NB4 (cell line): Measurements from ENCODE around the gene RBM47.

ENCODE experiments used
- DNase-seq: peaks from one replicate; pipeline ENCODE4 v3.0.0; 2010; ENCODE audit warnings: low read depth
- H3K4me3 ChIP-seq: one replicate; pipeline ENCODE4 v1.5.1; 2011; ENCODE audit warnings: mild to moderate bottlenecking, low read depth, low read length, moderate library complexity
- CTCF ChIP-seq: IDR thresholded peaks from one replicate; pipeline ENCODE4 v1.5.1; 2012; ENCODE audit warnings: low read depth, low read length
- MAX ChIP-seq: IDR thresholded peaks from 2 replicates; pipeline ENCODE4 v1.6.1; 2011; ENCODE audit warnings: low read depth, low read length
- MYC ChIP-seq: IDR thresholded peaks from 2 replicates; pipeline ENCODE4 v1.6.1; 2011; ENCODE audit warnings: low read depth, low read length
- POLR2A ChIP-seq: IDR thresholded peaks from 2 replicates; pipeline ENCODE4 v1.6.1; 2011; ENCODE audit warnings: mild to moderate bottlenecking; ENCODE audit not compliant: insufficient read length; ENCODE audit errors: extremely low read depth

Gene RBM47

GRCh38 chr4:40473578-40474388, 155.9 kb downstream of the RBM47 start:
- TF ChIP-seq CTCF (no peak), POLR2A (no peak), MAX (no peak), MYC (no peak)
- no peak overlapping the region for H3K4me3 ChIP-seq
- no peak for DNase-seq

DNA sequence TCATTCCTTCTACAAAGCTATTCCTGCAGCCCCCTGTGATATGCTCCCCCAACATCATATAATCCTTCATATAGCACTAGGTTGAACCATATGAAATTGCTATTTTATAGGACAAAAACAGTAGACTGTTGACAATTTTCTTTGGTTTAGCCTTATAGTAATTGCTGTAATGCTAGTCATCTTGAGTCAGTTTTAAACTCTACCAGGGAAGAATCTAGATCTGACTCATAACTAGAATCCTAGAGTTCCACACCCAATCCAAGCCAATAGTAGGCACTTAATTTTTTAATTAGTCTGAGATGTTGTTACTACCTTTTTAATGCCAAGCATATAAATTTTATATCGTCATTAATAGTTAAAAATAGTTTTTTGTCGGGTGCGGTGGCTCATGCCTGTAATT, 157.7 kb downstream of the RBM47 start:
- no peak for DNase-seq
- H3K4me3 ChIP-seq = no peak overlapping the region
- TF ChIP-seq MYC (no peak), MAX (no peak), CTCF (no peak), POLR2A (no peak)

GRCh38 chr4:40466789-40467188, 162.9 kb downstream of the RBM47 start:
- DNase-seq = no peak
- TF ChIP-seq POLR2A = no peak
- no peak for TF ChIP-seq MYC
- TF ChIP-seq CTCF = no peak
- no peak for TF ChIP-seq MAX
- no peak overlapping the region for H3K4me3 ChIP-seq

- DNase-seq = no peak
- no peak overlapping the region for H3K4me3 ChIP-seq
- TF ChIP-seq MYC = no peak
- no peak for TF ChIP-seq POLR2A
- TF ChIP-seq MAX = no peak
- TF ChIP-seq CTCF = no peak
Measured at GRCh38 chr4:40462326-40462725, 167.3 kb downstream of the RBM47 start.

GRCh38 chr4:40461879-40462278, 167.8 kb downstream of the RBM47 start:
- H3K4me3 ChIP-seq = no peak overlapping the region
- no peak for TF ChIP-seq CTCF
- no peak for TF ChIP-seq MAX
- TF ChIP-seq MYC = no peak
- TF ChIP-seq POLR2A = no peak
- DNase-seq = no peak

GRCh38 chr4:40461062-40461461, 168.6 kb downstream of the RBM47 start:
- no peak for TF ChIP-seq MAX
- TF ChIP-seq POLR2A = no peak
- no peak for TF ChIP-seq MYC
- no peak for TF ChIP-seq CTCF
- H3K4me3 ChIP-seq = no peak overlapping the region
- DNase-seq = no peak
